GM18498 (cell line): Measurements from ENCODE around the gene TTC39B.
A peak's percentile ranks its signal among the peaks of the same experiment; 100 is the strongest.

Experiments
- ATAC-seq: cut with Tn5 transposase; IDR thresholded peaks from one replicate; pipeline ENCODE4 v1.9.1; 2021; ENCODE audit warnings: mild to moderate bottlenecking, moderate library complexity; ENCODE audit not compliant: unreplicated experiment

The TTC39B gene

DNA sequence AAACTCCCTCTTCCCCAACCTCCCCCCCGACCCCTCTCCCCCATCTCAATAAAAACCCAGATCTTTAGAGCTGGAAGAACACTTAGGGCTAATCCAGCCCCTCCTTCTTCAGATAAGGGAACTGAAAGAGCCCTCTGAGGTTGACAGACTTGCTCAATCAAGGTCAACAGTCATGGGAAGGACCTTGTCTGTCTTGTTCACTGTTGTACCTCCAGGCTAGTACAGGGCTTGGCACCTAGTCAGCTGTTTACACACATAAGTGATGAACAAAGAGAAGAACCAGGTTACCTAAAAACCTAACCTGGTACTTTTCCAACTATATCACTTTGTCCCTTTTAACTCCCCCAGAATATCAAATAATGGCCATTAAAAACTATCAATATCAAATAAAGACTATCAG, 2.4 kb downstream of the TTC39B start:
- ATAC-seq: peak; percentile 31

DNA sequence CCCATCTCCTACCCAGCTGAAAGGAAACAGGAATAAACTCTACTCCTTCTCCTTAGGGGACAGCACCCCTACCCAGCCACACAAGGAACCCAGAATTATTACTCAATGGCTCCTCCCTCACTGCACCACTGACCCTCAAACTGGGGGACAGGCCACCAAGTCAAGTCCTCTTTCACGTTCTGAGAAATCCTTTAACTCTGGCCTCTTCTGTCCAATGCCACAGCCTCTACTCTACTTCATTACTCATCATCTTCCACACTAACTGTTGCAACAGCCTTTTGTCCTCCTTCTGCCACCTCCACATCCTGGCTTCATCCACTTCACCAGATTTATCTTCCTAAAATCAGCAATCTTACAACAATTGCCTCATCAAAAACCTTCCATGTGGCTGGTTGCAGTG, 6.8 kb downstream of the TTC39B start:
- no peak for ATAC-seq

DNA sequence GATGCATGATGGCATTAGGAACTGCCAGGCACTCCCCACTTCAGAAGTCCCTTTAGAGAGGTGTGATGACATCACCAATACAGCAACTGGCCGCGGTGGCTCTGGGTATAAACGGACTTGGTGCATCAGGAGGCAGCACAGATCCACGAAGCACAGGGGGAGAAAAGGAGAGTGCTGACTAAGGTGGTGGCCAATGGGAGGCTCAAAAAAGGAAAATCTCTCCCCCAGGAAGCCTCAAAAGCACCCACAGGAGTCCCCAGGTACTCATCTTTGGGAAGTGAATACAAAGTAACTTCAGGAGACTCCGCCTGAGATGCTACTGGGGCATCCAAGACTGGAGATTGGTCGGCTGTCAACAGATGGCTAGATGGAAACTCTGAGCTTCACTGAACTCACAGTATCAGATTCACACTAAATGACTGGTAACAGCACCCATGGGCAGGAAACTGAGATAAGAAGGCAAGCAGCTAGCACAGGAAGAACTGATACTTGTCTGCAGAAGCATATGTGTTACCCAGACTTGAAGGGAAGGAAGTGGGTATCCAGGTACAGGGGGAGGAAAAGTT, 7.6 kb downstream of the TTC39B start:
- ATAC-seq: peak; percentile 91

DNA sequence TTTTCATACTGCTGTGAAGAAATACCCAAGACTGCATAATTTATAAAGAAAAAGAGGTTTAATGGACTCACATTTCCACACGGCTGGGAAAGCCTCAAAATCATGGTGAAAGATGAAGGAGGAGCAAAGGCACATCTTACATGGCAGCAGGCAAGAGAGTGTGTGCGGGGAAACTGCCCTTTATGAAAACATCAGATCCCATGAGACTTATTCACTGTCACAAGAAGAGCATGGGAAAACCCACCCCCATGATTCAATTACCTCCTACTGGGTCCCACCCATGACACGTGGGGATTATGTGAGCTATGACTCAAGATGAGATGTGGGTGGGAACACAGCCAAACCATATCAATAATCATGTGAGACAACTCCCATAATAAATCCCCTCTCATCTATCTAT, 8.7 kb downstream of the TTC39B start:
- ATAC-seq: no peak

DNA sequence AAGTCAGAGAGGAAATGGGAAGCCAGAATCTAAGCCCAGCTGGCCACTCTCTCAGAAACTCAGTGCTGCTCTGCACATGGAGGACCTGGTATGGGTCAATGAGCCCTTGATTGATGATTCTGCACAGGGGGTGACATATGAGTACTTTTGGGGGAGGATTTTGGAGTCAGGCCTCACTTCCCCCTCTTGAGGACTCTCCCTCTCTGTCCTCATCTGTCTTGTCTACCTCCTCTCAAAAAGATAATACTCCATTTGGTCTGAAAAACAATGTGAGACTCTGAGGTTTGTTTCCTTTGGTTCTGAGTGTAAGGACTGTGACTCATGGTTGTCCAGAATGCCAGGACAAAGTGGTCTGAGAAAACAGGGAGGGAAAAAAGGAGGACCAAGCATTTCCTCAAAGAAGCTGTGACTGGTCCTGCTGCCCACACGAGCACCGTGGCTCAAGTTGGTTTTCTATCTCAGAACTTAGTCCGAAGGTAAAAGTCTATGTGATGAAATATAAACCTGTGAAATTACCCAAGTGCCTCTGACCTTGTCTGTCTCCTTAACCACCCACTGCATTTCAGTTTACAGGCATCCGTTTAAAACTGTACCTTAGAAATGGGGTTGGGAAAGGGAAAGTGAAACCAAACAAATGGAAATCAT, 11.1 kb downstream of the TTC39B start:
- ATAC-seq: no peak

DNA sequence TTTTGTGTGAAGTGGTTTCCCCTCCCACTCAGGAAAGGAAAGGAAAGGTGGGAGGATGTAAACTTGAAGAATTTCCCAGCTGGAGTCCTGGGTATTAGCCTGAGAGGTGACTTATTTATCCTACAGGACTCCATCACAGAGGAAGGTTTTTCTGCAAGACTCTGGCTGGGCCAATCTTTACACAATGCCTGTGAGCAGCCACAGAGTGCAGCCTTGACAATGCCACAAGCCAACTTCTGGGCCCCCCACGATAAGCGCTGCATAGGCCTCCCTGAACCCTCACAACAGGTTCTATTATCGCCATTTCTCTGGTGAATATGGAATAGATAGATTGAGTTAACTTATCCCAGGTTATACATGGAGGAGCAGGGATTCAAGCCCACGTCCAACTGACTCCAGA, 12.4 kb downstream of the TTC39B start:
- ATAC-seq: no peak

DNA sequence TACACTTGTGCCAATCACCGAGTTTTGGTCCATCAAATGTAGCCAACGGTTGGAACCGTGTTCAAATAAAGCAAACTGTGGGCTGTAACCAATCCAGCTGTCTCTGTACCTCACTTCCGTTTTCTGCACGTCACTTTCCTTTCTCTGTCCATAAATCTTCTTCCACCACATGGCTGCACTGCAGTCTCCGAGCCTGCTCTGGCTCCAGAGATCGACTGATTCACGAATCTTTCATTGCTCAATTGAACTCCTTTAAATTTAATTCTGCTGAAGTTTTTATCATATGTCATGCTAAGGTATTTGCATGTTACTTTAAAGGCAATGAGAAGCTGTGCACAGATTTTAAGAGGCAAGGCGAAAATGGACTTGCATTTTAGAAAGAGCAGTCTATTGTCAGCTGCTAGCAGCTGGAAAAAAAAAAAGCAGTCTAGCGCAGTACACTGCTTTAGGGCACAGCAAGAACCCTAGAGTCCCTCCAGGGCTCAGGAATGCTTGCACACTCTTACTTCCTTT, 13.2 kb downstream of the TTC39B start:
- ATAC-seq: no peak

DNA sequence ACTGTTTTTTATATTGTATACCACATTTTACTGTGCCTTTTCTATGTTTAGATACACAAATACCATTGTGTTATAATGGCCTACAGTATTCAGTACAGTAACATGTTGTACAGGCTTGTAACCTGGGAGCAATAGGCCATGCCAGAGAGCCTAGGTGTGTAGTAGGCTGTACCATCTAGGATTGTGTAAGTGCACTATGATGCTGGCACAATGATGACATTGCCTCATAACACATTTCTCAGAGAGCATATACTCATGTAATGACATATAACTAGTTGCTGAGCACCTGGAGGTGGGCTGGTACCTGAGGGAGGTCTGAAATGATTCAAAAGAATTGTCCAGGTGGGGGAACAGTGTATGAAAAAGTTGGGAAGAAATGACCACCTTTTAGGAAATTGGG, 13.9 kb downstream of the TTC39B start:
- ATAC-seq: no peak

DNA sequence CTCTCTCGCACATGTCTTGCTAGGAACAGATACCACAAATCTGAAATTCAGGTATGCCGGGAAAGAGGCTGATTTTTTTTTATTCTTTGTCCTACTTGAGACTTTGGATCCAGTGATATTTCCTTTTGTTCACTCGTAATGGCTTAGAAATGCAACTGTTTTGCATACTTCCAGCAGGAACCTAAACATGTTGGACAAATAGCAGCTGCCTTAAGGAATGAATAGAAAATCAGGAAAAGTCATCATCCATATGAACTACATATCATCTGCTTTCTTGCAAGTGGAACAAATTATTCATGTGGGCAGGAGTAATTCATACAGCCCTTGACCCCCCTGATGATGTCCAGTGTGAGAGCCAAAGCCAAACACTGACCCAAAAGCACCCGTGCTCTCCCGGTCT, 17.4 kb downstream of the TTC39B start:
- ATAC-seq: no peak

DNA sequence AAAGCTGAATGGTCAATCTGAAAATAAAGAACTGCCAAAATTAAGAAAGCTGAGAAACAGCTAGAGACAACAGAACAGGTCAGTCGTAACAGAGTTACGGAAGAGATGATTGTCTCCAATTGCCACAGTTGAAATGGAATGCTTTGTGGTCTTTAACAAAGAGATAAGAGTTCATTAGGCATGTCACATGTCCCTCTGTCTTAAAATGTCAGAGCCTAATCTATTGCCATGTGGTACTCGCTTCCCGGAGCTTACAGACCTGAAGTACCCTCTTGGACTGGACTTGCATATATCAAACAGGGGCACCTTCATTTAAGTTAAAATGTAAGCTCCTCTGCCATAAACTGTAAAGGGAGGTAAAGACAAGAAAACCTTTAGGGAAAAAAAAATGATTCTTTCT, 19.7 kb downstream of the TTC39B start:
- ATAC-seq: no peak

DNA sequence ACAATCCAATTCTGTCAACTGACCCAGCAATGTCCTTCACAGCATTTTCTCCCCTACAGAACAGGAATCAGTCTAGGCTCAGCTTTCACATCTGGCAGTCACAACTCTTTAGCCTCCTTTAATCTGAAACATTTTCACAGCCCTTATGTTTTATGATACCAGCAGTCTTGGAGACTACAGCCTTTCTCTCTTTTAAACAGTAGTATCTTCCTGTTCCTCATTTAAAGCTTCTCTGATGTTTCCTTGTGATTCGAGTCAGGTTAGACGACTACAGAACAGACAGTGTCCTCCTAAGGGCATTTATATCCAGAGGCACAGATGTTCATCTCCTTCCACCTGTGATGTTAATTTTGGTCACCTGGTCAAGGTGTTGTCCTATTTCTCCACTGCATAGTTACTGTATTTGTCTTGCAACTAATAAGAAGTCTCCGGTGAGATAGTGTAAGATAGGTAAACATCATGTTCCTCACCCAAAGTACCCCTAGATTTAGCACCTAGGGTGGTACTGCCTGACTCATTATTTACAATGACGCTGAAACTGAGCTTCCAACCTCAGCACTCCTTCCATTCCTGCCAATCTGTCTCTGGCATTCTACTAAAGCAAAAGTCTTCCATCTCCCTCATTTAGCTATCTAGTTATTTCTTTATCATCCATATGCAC, 20.7 kb downstream of the TTC39B start:
- no peak for ATAC-seq

DNA sequence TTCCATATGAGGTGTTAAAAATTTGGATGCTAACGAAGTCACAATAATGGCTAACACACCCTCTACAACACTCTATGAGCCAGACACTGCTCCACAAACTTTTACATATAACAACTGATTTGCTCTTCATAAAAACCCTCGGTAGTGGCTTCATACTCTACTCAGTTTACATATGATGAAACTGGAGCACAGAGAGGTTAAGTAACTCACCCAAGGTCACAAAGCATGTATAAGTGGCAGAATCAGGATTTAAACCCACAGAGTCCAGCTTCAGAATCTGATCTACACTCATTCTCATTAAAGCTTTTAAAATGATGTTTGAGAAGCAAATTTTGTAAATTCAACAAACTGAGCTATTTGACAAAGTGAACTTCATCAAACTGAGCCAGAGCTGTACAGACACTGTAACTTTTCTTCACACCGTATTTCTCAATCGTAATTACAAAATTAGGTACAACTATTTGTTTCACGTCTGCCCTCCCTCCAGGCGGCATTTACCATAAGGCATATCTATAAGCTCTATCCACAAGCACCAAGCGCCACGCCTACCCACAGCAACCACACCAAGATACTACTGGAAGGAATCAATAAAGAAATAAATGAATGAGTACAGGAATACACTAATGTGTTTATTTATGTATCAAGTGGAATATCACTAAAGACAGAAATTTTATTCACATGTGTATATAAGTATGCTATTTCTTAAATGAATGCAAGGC, 24.3 kb downstream of the TTC39B start:
- no peak for ATAC-seq

DNA sequence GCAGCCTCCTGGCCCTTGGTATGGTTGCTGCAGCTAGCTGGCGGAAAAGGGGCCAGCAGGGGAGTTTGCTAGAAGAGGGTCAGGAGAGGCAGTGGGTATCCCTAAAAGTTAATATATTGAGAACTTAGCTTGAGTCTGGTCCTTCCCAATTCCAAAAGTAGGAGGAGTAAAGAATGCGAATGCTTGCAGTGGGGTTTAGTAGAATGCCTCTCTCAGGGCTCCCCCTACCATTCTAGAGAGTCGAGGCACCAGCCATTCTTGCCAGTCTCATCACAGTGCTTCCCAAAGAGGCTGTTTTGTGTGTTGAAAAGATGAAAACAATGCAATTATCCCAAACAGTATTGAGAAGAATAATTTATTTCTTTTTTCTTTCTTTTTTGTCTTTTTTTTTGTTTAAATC, 26.4 kb downstream of the TTC39B start:
- ATAC-seq: no peak

DNA sequence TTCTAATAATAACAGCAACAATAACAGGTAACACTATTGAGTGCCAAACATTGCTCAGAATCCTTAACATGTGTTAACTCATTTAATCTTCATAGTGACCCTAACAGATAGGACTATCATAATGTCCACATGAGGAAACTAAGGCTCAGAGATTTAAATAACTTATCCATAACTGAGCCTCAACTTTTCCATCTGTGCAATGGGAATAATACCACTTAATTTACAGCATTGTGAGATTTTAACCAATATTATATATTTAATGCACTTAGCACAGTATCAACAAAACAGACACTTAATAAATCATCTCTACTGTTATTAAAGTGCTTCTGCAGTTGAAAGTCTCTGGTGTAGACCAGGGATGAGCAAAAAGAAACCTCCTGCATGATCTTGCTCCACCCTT, 28.2 kb downstream of the TTC39B start:
- no peak for ATAC-seq

DNA sequence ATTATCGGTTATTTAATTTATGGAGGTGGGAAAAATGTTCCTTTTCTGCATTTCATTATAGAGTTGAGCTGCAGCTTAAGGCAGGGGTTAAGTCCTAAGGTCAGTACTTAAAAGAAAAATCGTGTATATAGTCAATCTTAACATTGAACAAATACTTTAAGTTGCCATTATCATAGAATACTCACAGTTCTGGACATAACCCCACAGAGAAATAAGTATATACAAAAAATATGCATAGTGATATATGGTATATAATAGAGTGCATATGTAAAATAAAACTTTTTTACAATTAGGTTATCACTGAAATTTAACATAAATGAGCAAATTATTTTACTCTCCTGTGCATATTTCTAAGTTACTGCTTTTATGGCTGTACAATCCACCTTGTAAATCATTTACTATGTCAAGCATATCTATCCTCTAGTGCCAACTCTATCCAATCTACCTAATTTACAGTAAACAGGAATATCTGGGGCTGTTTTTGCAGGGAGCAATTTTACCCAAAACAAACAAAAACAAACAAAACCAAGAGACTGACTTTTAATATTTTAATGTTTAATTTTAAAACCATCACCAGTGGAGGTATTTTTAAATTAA, 28.8 kb downstream of the TTC39B start:
- no peak for ATAC-seq

DNA sequence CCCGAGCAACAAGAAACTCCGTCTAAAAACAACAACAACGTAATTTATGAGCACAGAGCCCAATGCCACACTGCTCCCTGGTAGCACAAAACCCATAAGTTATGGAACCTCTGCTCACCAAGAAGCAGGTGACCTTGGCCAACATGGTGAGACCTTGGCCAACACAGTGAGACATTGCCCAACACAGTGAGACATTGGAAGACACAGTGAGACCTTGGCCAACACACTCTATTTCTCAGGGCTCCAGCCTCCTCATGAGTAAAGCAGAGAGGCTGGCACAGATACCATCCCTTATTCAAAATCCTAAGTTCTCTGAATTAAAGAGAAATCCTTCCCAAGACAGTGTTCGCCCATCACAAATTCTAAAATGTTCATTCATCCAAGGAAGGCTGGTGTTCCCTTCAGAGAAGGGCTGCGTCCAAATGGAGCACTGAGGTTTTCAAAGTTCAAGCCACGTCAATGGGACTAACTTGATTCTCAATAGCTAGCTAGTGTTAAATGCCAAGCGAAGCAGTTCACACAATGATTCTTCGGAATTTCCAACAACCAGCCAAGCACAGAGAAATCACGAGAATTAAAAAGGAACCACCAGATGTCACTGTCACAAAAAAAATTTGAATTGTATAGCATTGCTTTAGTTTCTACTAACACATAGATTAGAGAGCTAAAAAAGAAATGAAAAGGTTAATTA, 29.5 kb downstream of the TTC39B start:
- ATAC-seq: no peak

DNA sequence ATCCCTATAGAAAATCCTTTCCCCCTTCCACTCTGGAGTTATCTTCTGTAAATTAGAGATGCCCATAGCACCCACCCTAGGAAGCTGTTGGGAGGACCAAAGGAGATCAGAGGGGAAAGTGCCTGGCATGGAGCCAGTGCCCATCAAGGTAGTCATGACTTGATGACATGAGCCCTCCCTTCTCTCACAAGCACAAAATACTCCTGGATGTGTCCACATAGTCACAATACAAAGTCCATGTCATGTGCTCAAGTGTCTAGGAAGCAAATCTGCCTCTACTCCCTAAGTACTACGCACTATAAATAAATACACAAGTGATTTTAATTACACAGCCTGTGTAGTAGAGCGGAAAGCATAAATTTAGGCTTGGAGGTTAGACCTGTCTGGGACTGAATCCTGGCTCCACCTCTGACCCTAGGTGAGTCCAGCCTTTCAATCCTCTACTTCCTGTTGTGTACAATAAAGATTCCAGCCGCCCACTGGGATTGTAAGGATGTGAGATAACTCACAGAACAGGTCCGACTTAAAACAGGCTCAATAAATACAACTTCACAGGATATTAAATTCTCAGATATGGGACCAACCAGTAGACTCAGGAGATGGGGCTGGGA, 30.6 kb downstream of the TTC39B start:
- no peak for ATAC-seq

DNA sequence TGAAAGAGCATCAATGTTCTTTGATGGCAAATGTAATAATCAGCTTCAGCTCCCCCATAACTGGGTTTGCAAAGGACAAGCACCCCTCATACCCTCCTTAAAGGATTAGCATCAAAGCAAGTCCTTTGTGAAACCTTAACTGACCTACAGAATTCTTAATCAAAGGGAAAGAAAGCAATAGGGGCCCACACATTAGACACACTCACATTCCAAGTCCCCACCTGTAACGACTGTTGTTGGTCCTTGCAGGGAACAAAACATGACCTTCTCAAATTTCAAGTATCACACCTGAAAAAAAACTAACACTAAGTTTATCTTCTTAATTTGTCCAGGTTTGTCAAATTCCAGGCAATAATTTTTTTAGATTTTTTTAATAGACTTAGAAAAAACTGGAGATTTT, 32.6 kb downstream of the TTC39B start:
- ATAC-seq: no peak

DNA sequence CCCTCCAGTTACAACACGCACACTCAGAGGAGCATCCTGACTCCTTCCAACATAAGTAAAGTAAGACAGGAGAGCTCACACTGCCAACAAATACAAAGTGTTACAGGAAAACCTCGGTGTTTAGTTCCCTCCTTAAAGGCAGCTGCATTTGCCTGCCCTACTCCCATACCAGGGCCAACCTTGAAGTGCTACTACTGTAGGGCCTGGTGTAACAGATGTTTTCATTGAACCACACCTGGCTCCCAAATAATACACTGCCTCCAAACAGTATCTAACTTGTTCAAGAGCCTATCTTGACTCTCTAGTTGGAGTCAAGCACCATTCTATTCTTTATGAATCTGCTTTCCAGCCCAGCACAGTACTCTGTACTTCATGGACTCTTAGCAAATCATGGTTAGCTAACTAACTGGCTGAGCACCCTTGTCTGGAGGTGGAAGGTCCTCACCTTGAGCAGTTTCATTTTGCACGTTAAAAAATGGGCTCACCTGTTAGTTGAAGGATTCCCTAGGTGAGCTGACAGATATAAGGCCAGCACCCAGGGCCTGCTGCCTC, 34.6 kb downstream of the TTC39B start:
- no peak for ATAC-seq

DNA sequence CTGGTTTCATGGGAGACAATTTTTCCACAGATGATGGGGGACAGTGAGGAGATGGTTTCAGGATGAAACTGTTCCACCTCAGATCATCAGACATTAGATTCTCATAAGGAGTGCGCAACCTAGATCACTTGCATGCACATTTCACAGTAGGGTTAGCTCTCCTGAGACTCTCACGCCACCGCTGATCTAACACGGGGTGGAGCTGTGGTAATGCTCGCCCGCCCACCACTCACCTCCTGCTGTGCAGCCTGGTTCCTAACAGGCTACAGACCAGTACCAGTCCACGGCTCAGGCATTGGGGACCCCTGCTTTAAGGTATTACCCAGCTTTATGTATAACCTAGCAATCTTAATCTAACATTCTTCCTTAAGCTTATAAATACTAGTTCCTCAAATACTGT, 35.6 kb downstream of the TTC39B start:
- no peak for ATAC-seq
